Peyer's patch (tissue), 4 donors: Measurements from ENCODE around the gene STXBP5L. TPM values are rescaled to one million over a fixed set of nuclear protein-coding genes. Genes with fewer than 3 reads are reported as not detected.

Source experiments
- DNase-seq, 3 donors: peaks; one replicate each; pipeline ENCODE4 v3.0.0-alpha.2; 2017 to 2019
- H3K27ac ChIP-seq, 4 donors: fragments of 200-600 bp; sonication (generic); one replicate each; pipeline ENCODE4 v1.5.1; 2016 to 2019
- H3K27me3 ChIP-seq, 2 donors: fragments of 200-600 bp; sonication (generic); one replicate each; pipeline ENCODE4 v1.5.1; 2019
- H3K36me3 ChIP-seq, 3 donors: fragments of 200-600 bp; sonication (generic); one replicate each; pipeline ENCODE4 v1.5.1; 2016 to 2019
- H3K4me1 ChIP-seq, 4 donors: fragments of 200-600 bp; sonication (generic); one replicate each; pipeline ENCODE4 v1.5.1; 2016 to 2019
- H3K4me3 ChIP-seq, 4 donors: fragments of 200-600 bp; sonication (generic); 1 replicate in 3 of 4; 2 replicates in 1 of 4; pipeline ENCODE4 v1.5.1; 2016 to 2019; ENCODE audit warnings: mild to moderate bottlenecking in 1 of 4
- H3K9me3 ChIP-seq, 4 donors: fragments of 200-600 bp; sonication (generic); one replicate each; pipeline ENCODE4 v1.5.1; 2016 to 2019; ENCODE audit warnings: mild to moderate bottlenecking in 1 of 4
- CTCF ChIP-seq, 6 experiments: fragments of 450-650 bp in 4 of 6; fragments of 200-600 bp in 2 of 6; sonication (generic) in 1 of 6; IDR thresholded peaks; one replicate each; pipeline ENCODE4 v1.5.1; 2017 to 2019; ENCODE audit warnings: antibody characterized with exemption in 6 of 6, mild to moderate bottlenecking in 3 of 6, moderate library complexity in 1 of 6
- POLR2A ChIP-seq, 2 donors: fragments of 450-650 bp; IDR thresholded peaks; one replicate each; pipeline ENCODE4 v1.5.1; 2017; ENCODE audit warnings: antibody characterized with exemption in 2 of 2, mild to moderate bottlenecking in 2 of 2, moderate library complexity in 2 of 2
- total RNA-seq, 4 donors: library from RNA; depleted of rRNA; stranded (reverse); fragments of >200 nt; gene quantifications; one replicate each; pipeline ENCODE4 v1.1.0, GENCODE V29; 2016

STXBP5L gene
- total RNA-seq, 4 donors from 2014 or later, result under 0.01 to 1.1 (median 0.22) TPM

GRCh38 chr3:120908795-120909601 lies 993 bp downstream of the STXBP5L start:
- no peaks in the 10 kb centered on the region for H3K36me3 ChIP-seq
- H3K27me3 ChIP-seq, result no peaks in the 10 kb centered on the region
- H3K27ac ChIP-seq, result no peak overlapping the region
- peaks cover 0 to 16% (median 2%) of the 10 kb centered on the region in 4 donors for H3K4me1 ChIP-seq
- DNase-seq, result no peak
- H3K4me3 ChIP-seq, result peak overlapping the region; percentile 4 to 59 (median 43)
- H3K9me3 ChIP-seq, result no peaks in the 10 kb centered on the region
- no peak for TF ChIP-seq POLR2A (IDR thresholded peaks at IDR 0.05)
- TF ChIP-seq CTCF (IDR thresholded peaks at IDR 0.05), result no peak

- peak in 1 of 3 donors; percentile 25 for DNase-seq
- Histone ChIP-seq H3K4me1 (peaks cover 0 to 16% (median 2%) of the 10 kb centered on the region in 4 donors), H3K36me3 (no peaks in the 10 kb centered on the region), H3K27ac (no peak overlapping the region), H3K27me3 (no peaks in the 10 kb centered on the region), H3K9me3 (no peaks in the 10 kb centered on the region), H3K4me3 (no peak overlapping the region)
- TF ChIP-seq CTCF (IDR thresholded peaks at IDR 0.05) (no peak), POLR2A (IDR thresholded peaks at IDR 0.05) (no peak)
Measured at GRCh38 chr3:120909602-120909878, 1.5 kb downstream of the STXBP5L start.

GRCh38 chr3:120926146-120926545 lies 18.1 kb downstream of the STXBP5L start:
- H3K4me3 ChIP-seq, result no peak overlapping the region
- no peak for DNase-seq
- H3K9me3 ChIP-seq, result peaks cover 0 to 4% (median 0%) of the 10 kb centered on the region in 4 donors
- no peaks in the 10 kb centered on the region for H3K4me1 ChIP-seq
- TF ChIP-seq CTCF (IDR thresholded peaks at IDR 0.05) (no peak), POLR2A (IDR thresholded peaks at IDR 0.05) (no peak)
- no peaks in the 10 kb centered on the region for H3K36me3 ChIP-seq
- no peaks in the 10 kb centered on the region for H3K27me3 ChIP-seq
- H3K27ac ChIP-seq, result no peak overlapping the region

- H3K27me3 ChIP-seq, result no peaks in the 10 kb centered on the region
- TF ChIP-seq POLR2A (IDR thresholded peaks at IDR 0.05) (no peak), CTCF (IDR thresholded peaks at IDR 0.05) (no peak)
- H3K4me1 ChIP-seq, result no peaks in the 10 kb centered on the region
- no peak overlapping the region for H3K4me3 ChIP-seq
- no peak overlapping the region for H3K27ac ChIP-seq
- no peak for DNase-seq
- H3K9me3 ChIP-seq, result peaks cover 0 to 4% (median 0%) of the 10 kb centered on the region in 4 donors
- H3K36me3 ChIP-seq, result no peaks in the 10 kb centered on the region
Measured at GRCh38 chr3:120928991-120929390, 21.0 kb downstream of the STXBP5L start.

GRCh38 chr3:120931593-120931992 lies 23.6 kb downstream of the STXBP5L start:
- no peak for DNase-seq
- H3K27ac ChIP-seq, result no peak overlapping the region
- H3K4me3 ChIP-seq, result no peak overlapping the region
- no peaks in the 10 kb centered on the region for H3K27me3 ChIP-seq
- no peaks in the 10 kb centered on the region for H3K4me1 ChIP-seq
- no peak for TF ChIP-seq POLR2A (IDR thresholded peaks at IDR 0.05)
- no peak for TF ChIP-seq CTCF (IDR thresholded peaks at IDR 0.05)
- H3K36me3 ChIP-seq, result no peaks in the 10 kb centered on the region
- no peaks in the 10 kb centered on the region for H3K9me3 ChIP-seq
